Measurements from ENCODE around the gene TSACC.
"Not testable (repeated sequence)": the region's sequence is repeated elsewhere in the genome, so short reads cannot be mapped to it uniquely, and the experiment has no call there.

The TSACC gene

DNA sequence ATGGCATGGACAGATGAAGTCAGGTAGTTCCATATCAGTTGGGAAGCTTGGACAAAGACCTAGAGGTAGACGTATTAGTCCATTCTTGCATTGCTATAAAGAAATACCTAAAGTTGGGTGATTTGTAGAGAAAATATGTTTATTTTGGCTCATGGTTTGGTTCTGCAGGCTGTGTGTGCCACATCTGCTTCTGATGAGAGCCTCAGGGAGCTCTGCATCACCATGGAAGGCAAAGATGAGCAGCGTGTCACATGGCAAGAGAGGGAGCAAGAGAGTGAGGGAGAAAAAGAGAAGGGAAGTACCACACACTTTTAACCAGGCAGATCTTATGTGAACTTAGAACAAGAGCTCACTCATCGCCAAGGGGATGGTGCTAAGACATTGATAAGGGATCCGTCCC, 9.0 kb downstream of the TSACC start:
- no peak for DNase-seq

DNA sequence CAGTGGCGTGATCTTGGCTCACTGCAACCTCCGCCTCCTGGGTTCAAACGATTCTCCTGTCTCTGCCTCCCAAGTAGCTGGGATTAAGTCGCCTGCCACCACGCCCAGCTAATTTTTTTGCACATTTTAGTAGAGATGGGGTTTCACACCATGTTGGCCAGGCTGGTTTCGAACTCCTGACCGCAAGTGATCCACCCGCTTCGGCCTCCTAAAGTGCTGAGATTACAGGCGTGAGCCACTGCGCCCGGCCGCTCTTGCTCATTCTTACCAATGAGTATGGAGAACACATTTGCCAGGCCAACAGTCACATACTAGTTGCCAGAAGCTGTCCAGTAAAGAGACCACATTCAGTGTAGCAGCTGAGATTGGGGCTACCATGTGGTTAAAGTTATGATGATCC, 14.2 kb downstream of the TSACC start:
- not testable (repeated sequence) for DNase-seq

GRCh38 chr1:156356262-156356874, 18.0 kb downstream of the TSACC start:
- DNase-seq, result no peak

- DNase-seq, result peak; percentile 81 to 84
Observed at GRCh38 chr1:156356875-156357534, 18.7 kb downstream of the TSACC start.

DNA sequence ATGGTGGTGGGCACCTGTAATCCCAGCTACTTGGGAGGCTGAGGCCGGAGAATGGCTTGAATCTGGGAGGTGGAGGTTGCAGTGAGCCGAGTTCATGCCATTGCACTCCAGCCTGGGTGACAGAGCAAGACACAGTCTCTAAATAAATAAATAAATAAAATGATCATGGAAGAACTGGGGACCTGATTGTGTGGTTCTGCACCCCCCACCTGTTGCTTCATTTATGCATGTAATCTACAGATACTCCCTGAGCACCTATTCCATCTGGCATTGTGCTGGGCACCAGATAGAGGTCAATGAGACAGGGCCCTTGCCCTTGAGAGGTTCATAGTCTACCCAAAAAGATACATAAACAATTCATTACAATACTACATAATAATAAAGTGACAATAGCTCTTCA, 19.7 kb downstream of the TSACC start:
- no peak for DNase-seq

GRCh38 chr1:156358641-156359040, 20.3 kb downstream of the TSACC start:
- DNase-seq, result no peak

- DNase-seq, result no peak
Observed at GRCh38 chr1:156359249-156359648, 20.9 kb downstream of the TSACC start.

DNA sequence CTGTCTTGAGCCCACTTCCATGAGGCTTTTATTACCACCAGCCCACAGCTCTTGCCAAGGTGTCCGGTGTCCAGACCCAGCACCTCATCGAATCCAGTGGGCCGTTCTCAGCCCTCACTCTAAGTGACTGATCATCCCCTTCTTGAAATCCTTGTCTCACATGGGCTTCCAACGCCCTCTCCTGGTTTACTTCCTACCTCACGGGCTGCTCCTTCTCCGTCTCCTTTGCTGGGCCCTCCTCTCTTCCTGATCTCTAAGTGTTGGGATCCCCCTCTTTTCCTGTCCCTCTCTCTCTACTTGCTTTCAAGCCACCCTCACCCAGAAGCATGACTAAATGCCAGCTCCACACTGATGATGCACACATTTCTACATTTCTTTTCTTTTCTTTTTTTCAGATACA, 21.6 kb downstream of the TSACC start:
- DNase-seq, result no peak

DNA sequence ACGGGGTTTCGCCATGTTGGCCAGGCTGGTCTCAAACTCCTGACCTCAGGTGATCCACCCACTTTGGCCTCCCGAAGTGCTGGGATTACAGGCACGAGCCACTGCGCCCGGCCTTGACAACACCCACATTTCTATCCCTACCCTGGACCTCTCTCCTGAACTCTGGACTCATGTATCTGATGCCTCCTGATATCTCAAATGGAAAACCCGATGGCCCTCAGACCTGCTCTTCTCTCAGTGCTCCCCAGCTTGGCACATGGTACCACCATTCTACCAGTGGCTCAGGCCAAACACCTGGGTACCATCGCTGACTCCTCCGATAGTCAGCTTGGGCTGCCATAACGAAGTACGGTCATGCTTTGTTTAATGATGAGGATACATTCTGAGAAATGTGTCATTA, 22.2 kb downstream of the TSACC start:
- DNase-seq, result no peak

DNA sequence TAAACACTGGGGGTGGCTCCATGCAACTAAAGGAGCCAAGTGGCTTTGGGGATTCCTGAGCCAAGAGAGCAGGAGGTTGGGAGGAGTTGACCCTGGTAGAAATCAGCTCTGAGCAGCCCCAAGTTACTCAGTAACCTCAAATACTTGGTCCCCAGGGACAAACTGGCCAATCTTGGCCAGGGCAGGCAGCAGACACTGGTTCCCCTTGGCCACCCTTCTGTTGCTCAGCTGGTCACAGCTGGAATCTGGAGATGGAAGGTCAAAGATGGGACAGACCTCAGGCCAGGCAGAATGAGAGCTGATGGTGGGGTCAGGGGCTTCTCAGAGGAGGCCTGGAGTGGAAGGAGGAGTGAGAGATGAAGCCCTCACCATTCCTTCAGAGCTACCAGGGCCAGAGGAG, 27.4 kb downstream of the TSACC start:
- no peak for DNase-seq

DNA sequence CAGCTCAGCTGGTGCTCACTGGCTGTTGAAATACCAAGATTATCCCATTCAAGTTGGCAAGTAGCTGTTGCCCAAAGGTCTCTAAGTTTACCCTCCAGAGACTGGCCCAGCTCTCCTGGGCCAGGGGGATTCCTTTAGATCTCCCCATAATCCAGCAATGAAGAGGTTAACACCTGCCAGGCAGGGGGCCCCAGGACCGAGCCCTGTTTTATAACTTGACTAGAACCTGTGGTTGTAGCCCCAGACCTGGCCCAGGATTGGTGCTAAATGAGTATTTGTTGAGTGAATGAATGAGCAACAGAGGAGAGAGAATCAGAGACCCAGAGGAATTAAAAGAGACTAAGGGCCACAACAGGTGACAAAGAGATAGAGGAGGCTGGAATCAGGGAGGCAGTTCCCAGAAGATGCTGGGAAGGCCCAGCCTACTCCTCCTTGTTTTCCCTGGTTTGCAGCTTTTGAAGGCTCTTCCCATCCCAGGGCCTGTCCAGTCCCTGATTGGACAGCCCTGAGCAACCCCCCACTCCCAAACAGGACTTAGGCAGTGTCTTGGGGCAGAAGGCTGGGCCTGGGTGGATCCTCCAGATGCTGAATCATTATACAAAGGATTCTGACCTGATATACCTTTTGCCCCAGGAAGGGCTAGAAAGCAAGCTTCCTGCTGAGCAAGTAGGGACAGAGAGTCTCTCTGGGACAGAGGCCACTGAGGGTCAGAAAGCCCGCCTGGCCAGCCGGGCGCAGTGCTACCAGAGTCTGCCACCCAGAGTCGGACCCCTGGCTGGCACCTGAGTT, 28.2 kb downstream of the TSACC start:
- DNase-seq, result no peak

GRCh38 chr1:156367383-156368156, 29.2 kb downstream of the TSACC start:
- DNase-seq, result no peak

DNA sequence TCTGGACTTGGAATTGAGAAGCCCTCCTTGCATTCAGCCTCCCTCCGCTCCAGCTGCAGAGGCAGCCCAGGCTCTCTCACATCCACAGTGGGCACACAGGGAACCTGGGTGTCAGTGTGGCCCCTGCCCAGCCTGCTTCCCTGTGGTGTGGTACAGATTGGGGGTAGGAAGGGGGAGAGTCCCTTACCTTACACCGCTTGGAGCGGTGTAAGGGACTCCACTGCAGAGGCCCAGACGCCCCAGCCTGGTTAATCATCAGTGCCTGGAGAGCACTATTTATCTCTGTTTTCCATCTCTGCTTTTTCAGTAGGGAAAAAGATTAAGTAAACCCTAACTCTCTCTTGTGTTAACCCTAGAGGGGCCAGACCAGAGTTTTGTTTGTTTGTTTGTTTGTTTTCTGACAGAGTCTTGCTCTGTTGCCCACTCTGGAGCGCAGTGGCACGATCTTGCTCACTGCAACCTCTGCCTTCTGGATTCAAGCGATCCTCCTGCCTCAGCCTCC, 29.9 kb downstream of the TSACC start:
- no peak for DNase-seq

GRCh38 chr1:156368889-156369684, 30.8 kb downstream of the TSACC start, which contains the start of gene RHBG:
RHBG (plus strand) TSS chr1:156369211; CDS start chr1:156369250, 39 bp downstream.
- DNase-seq, result no peak

- not testable (repeated sequence) for DNase-seq
Observed at GRCh38 chr1:156369685-156370286, 31.5 kb downstream of the TSACC start.

DNA sequence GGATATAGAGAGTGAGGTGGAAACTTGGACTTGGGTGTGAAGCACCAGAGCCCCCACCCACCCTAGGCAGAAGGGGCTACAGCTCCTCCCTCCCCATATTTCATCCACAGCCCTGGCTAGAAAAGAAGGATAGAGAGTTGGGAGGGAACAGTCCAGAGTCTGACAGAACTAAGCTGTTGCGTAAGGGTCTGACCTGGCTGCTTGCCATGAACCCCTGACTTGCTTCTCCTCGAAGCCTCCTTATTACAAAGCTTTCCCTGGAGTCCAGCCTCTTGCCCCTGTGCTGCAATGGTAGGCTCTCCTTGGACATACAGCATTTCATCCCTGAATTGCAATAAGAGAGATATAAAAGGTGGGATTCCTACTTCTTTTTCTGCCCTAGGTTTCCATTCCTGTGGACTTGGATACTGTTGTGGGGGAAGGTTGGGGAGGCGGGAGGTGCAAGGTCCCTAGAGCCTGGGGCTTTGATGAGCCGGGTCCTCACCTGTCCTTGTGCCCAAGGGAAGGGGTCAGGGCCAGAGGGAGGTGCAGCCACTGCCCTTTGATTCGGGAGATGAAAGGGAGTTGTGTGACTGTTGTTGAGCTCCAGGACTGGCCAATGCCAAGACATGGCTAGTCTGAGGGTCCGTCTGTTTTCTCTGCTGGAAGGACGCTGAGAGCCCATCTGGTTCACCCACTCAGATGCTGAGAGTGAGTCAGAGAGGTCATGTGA, 33.4 kb downstream of the TSACC start:
- DNase-seq, result no peak

GRCh38 chr1:156372265-156372586, 33.9 kb downstream of the TSACC start:
- DNase-seq, result no peak

- no peak for DNase-seq
Observed at GRCh38 chr1:156372876-156373275, 34.5 kb downstream of the TSACC start.

DNA sequence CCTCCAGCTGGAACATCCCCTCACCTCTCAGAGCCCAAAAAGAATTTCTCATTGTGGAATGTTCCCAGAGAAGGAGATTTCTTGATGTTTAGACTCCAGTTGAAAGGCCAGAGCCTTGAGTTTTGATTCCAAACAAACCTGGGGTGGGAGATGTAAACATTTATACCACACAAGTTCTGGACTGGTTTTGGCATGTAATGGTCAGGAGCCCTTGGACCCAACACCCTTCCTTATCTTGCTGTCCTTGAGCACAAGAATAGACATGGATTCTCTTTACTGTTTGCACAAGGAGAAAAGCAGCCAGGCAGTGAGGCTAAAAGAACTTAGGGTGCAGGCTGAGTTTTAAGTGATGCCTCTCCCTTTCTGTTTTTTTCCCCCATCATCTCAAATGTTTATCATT, 35.2 kb downstream of the TSACC start:
- no peak for DNase-seq

GRCh38 chr1:156376146-156376545, 37.8 kb downstream of the TSACC start:
- no peak for DNase-seq
